Measurements from ENCODE around the gene METRNL.

Gene METRNL

DNA sequence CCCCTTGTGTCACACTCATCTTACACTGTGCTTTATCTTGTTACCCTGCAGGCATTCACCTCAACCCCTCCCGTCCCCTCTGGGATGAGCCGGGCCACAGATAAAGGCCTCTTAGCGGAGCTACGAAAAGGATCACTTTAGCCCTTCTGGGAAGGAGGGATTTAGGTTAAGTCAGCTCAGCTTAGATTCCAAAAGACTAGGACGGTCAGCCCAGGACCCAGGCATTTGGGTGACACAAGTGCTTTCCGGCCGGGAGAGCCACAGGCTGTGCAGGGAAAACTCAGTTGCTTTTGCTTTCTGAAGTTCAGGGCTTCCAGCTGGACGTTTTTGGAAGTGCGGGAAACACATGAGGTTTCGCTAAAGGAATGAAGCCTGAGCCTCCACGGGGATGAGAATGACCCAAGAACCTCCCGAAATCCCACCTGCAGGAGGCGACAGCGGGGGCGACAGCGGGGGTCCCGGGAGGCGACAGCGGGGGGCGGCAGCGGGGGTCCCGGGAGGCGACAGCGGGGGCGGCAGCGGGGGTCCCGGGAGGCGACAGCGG is 11.6 kb upstream of the METRNL start:
- DNase-seq (ENCODE audit: low read depth) = no peak

DNA sequence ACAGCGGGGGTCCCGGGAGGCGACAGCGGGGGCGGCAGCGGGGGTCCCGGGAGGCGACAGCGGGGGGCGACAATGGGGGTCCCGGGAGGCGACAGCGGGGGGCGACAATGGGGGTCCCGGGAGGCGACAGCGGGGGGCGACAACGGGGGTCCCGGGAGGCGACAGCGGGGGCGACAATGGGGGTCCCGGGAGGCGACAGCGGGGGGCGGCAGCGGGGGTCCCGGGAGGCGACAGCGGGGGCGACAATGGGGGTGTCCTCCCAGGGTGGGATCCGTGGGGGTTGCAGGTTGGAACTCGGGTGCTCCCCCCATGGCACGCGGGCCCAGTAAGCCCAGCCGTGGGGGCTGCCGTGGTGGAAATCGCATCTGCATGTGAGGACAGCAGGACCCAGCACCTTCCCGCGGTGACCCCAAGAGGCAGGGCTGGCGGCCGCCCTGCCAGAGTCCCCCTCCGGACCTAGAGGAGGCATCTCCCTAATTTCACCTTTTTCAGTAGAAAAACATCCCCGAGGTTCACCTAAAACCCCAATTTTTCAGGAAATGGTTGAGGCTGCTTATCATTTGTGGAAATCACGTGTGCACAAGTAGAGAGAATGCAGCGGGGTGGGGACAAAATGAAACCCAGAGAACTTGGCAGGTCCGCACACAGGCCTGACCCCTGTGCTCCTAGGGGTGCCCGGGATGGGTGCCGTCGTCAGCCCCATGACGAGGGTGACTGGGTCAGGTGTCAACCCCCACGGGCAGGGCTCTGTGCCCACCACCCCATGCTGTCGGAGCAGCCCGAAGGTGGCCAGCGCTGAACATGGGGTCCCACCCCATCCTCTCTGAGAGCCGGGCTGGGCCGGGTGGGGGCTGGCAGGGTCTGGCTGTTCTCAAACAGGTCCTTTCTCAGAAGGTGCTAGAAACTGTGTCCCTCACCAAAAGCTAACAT is 10.5 kb upstream of the METRNL start:
- DNase-seq (ENCODE audit: low read depth) = no peak

DNA sequence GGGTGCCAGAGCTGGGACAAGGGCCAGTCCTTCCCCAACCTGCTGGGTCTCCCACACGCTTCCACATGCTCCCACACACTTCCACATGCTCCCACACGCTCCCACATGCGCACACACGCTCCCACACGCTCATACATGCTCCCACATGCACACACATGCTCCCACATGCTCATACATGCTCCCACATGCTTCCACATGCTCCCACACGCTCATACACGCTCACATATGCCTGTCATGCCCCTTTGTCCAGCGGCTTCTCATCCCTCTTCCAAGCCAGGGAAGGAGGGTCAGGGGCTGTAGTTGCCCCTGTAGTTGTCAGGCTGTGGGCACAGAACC is 9.9 kb upstream of the METRNL start:
- no peak for DNase-seq (ENCODE audit: low read depth)

DNA sequence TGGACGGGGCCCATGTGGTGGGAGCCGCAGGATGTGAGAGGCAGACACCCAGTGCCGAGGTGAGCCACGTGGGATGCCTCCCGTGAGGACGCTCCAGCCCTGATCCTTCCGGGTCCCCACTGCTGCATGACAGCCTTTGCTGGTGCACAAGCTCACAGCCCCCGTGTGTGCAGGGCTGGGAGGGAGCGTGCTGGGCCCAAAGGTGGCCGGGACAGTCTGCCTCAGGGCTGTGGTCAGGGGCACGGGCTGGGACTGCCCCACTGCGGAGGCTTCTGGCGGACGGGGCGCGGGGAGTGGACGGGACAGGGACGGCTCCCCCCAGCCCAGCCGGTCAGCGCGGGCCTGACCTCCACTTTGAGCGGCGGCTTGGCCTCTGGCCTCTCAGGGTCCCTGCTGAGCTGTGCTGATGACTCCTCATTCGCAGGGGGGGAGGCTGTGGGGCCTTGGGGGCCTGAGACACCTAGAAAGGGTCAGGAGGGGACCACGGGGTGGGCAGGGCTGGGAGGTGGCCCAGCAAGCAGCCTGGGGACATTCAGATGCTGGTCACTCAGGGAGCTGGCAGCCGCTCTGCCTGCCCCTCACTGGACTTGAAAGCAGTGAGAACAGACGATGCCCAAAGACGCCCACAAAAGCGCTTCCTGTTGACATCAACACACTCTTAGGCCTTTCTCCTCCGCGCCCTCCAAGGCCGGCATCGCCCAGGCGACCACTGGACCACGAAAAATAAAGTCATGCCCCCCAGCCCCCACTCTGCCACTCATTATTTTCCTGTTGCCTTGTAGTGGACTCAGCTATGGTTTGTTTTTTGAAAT is 9.3 kb upstream of the METRNL start:
- no peak for DNase-seq (ENCODE audit: low read depth)

DNA sequence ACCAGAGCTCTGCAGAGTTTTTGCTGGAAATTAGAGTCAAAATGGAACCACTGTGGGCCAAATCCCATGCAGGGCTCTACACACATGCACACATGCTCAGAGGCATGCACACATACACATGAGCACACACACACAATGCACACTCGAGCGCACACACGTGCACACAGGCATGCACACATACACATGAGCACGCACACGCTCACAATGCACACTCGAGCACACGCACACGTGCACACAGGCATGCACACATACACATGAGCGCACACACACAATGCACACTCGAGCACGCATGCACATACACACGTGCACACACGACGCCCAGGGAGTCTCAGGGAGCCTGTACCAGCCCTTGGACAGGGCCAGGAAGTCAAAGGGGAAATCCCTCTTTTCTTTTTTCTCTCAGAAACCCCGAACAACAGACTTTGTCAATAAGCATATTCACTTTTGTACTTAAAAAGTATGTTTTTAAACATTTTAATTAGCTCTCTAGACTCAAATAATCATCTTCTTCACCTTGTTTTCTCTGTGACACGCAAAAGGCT is 8.5 kb upstream of the METRNL start:
- DNase-seq (ENCODE audit: low read depth) = no peak

DNA sequence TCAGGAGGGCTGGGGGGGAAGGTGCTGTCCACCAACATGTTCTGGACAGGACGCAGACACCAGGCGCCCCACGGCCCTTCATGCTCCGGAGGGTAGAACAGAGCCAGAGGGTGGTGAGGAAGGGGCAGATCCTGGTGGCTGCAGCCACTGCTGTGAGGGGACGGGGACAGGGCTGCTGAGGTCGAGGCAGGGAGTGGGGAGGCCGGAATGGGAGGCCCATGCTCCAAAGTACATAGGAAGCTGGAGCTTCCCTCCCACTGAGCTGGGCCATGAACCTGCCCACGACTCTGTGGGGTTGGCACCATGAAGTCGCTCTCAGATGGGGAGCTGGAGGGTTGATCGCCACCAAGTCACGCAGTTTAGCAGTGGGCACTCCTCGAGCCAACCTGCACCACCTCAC is 8.0 kb upstream of the METRNL start:
- DNase-seq (ENCODE audit: low read depth) = no peak

DNA sequence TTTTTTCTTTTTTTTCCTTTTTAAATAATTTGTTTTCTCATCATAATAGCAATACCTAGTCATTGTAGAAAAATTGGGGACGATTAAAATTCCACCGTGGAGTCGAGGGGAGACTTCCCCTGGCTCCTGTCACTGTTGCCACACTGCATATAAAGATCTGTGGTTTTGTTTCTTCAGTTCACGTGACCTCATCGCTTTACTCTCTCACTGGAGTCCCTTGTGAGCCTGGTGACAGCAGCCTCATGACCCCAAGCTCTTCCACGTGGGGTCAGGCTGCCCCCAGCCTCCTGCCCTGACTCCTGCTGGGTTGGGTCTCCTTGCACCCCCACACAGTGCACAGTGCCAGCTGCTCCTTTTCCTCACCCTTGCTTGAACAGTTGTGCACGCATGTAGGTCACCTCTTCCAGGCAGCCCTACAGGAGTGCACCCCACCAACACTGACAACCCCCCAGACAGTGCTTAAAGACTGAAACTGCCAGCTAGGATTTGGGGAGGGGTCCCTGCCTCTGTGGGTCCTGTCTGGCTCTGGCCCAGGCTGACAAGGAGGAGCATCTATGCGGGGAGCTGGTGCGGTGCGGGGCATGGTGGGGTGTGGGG is 7.3 kb upstream of the METRNL start:
- DNase-seq (ENCODE audit: low read depth) = no peak

DNA sequence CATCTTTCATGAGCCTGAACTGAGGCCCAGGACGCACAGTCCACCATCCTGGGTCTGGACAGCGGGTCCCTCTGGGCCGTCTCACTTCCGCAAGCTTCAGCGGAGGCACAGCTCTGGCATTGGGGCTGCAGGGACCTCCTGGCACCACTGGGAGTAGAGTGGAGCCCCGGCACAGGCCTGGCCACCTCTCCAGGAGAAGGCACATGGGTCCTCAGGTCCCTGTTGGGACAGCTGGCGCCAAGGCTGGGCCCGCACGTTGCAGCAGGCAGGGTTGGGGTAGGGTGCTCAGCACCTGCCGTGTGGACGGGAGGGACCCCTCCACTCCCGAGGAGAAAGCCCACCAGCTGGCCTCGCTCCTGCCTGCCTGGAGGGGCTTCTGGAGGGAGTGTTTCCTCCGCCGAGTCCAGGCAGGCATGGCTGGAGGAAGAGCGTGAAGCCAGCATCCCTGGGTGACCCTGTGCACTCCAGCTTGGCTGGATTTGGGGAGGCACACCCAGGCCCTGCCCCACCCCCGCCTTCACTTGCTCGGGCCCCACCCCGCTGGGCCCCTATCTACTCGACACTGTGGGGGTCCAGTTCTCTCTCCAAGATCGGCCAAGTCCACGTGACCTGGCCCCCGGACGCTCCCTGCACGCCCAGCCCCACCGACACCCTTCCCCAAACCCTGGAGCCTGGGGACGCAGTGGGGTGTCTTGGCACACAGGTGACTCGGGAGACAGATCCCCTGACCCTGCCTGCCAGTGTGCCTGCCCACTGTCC is 6.6 kb upstream of the METRNL start:
- no peak for DNase-seq (ENCODE audit: low read depth)

DNA sequence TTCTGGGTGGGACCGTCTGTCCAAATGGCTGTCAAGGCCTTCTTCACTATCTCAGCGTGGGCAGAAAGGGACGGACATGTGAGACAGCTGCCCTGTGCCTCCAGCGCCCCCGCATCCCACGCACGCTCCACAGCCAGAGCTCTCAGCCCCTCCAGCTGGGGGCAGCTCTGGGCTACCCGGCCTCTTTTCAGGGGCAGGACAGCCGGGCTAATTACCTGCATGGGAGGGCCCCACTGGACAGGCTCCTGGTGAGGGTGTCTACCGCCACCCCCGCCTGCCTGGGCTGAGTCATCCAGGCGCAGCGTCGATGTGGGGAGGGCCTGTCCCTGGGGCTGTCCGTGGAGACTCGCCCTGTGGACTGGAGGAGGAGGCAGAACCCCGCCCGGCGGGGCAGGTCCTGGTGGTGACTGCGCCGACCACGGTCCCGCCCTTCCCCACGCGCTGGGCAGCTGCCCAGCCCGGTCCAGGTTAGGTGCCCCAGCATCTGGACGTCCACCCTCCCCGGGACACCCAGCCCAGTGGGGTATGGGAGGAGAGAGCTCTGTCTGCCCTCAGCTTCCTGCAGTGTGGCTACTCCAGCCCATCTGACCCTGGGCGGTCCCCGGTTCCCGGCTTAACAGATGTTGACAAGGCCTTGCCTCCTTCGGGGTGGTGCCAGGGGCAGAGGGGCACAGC is 5.9 kb upstream of the METRNL start:
- DNase-seq (ENCODE audit: low read depth) = no peak

DNA sequence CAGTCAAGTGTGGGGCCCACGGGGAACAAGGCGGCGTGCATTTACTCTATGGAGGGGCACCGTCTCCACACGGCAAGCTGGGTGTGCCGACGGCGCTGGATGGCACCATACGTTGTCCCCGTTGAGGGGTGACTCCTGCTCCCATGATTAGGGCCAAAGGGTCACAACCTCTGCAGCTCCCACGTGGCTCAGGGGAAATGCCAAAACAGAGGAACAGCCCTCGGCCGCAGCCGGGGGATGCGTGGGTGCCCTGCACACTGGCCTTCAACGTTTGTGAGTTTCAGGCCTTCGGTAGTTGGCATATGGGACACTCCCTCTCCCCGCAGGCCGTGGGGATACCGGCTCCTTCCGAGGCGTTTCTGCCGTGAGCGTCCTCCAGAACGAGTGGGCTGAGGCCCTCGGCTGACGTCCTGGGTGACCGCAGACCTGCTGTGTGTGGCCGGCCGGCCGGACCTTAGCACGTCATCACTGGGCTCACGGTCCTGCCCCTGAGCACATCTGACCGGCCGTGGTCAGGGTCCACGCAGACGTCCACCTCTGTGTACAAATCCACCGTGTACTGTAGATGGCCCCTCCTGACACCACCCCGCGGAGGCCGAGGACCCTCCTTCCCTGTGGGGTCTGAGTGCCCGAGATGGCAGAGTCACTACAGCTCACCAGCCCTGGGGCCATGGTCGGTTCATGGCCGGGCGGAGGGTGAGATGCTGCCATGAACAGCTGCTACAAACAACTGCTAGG is 4.8 kb upstream of the METRNL start:
- DNase-seq (ENCODE audit: low read depth) = no peak

DNA sequence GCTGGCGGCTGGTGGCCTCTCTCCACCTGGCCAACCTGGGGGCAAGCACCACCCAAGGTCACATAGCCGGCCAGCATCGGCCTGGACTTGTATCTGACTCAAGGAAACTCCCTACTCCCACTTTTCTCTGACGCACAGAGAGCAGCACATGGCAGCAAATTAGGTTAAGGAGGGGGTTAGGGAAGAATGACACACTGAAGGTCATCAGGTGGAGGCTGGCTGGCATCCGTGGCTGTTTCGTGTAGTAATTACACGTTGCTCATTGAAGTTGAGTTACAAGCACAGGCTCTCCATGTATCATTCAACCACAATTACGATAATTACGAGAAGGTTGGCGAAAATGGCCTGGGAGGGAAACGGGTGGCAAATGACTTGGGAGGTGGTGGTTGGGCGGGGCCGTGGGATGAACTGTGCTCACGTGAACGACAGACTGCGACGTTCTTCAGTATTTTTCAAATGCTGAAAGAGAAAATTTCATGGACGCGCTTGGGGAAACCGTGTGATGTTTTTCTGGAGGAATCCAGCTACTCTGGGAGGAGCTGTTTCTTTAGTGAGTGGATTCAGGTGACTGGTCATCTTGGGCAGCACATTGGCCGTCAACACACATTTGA is 4.0 kb upstream of the METRNL start:
- DNase-seq (ENCODE audit: low read depth) = no peak

DNA sequence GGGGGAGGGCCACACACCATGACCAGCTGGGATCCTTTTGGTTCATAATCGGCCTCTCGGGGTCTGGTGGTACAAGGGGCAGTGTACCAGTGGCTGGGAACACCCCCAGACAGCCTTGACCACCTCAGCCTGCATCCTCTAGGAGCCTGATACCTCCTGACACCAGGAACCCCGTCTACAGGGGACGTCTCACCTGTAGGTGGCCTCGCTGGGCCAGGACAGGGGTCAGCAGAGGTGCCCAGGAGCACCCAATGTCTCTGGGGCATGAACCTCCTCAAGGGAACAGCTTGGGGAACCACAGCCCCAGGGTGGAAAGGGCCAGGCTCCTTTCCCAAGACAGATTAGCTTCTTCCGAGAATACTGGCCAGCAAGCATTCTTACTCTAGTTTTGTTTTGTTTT is 2.5 kb upstream of the METRNL start:
- no peak for DNase-seq (ENCODE audit: low read depth)

DNA sequence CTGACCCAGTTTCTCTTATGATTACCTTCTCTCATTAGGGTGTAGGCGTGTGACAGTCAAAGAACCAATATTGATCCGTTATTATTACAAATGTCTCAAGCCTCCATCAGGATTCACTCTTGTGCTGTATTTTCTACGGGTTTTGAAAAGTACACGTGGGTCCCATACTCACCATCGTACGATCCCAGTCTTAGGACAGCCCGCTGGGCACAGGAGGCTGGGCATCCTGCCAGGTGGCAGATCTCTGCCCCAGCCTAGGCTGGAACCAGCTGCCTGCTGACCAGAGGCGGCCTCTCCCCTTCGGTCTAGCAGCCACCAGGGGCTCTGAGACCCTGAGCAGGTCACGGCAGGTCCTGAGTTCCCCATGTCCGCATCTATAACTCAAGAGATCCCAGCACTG is 2.0 kb upstream of the METRNL start:
- no peak for DNase-seq (ENCODE audit: low read depth)

DNA sequence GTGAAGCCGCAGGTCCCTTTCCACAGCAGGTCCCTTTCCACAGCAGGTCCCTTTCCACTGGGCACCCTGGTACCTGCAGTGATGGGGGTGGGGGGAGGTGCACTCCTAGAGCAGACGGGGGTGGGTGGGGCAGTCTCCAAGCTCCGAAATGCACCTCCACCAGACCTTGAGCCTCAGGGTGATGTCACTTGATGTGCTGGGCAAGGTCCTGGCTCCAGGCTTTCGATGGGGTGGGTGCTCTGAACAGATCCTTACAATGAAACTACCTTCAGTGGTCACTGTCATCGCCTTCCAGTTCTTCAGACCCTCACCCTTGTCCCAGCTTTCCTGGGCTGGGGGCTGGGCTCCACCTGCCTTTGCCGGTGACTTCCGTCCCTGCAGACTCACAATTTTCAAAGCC is 1.5 kb upstream of the METRNL start:
- no peak for DNase-seq (ENCODE audit: low read depth)

DNA sequence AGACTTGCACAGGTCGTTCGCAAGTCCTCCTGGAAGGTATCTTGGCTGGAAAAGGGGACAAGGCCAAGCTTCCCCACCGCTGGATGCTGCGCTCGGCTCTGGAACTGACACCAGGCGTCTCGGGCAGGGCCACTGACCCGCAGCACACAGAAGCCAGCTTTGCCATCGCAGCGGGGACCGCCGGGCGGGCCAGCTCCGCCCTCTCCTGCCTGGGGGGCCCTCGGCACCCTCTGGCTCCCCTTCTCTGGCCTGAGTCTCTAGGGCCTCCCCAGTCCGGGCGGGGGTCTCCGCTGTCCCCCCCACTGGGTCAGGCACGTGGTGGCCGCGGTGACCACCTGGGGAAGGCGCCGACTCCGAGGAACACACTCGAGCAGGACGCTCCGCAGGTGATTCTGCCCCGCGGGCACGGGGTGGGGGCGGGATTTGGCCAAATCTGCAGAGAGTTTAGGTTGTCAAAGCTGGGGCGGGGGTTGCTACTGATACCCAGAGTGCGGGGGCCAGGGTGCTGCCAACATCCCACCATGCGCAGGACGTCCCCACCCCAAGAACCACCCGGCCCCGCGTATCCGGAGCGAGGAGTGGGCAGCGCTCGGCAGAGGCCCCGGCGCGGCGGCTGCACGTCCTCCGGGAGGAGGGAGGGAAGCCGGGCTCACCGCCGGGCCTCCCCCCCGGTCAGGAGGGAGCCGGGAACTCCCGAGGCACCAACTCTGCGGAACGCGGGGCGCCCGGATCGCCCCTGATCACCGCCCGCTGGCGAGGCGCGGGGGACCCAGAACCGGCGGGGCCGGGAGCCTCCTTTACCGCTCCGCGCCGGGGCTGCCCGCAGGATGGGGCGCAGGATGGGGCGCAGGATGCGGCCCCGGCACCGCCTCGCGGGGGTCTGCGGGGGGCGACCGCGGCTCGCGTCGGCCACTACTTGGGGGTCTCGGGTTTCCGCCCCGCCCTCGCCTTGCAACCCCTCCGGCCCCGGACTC is 744 bp upstream of the METRNL start:
- no peak for DNase-seq (ENCODE audit: low read depth)

DNA sequence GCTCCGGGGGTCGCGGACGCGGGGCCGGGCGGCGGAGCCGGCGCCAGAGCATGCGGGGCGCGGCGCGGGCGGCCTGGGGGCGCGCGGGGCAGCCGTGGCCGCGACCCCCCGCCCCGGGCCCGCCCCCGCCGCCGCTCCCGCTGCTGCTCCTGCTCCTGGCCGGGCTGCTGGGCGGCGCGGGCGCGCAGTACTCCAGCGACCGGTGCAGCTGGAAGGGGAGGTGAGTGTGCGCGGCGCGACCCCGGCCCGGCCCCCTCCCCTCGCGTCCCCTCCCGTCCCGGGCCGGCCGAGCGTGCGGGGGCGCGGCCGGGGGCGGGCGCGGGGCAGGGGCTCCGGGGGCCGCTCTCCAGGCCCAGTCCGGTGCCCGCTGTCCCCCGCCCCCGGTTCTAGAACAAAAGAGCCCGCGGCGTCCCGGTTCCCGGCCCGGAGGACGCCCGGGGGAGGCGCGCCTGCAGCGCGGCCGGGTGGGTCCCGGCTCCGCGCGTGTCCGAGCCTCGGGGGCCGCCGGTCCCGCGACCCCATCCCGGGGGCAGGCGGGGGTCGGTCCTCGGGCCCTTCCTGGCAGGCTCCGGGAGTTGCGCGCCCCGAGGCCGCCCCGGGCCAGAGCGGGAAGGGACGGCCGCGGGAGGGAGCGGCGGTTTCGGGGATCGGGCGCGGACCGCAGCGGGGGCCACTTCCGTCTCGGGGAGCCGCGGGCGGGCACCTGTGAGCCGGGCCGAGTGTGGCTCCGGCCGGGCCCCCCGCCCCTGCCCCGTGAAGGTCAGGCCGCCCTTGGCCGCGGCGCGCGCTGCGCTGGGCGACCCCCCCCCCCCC is 563 bp downstream of the METRNL start:
- DNase-seq (ENCODE audit: low read depth) = no peak

DNA sequence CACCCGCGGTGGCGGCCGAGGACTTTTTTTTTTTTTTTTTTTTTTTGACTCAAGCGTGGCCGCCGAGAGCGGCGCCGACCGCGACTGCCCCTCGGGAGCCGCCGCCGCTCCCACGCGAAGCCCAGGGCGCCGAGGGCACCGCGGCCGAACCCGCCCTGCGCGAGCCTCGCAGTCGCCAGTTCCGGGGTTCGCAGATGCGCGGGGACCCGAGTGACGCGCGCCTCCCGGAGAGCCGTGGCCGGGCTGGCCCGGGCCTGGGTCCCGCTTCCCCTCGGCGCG is 1.1 kb downstream of the METRNL start:
- DNase-seq (ENCODE audit: low read depth) = no peak

Measured in iris pigment epithelial cell (primary cell).